Activated CD4-positive, alpha-beta T cell treated with anti-CD3 and anti-CD28 coated beads for 4 hours (primary cell): ENCODE measurements around the gene HOXA4.

Experiments
- DNase-seq, 2 donors: peaks; one replicate each; pipeline ENCODE4 v3.0.0-alpha.2; 2020

The HOXA4 gene

GRCh38 chr7:27115221-27116026 lies 15.1 kb downstream of the HOXA4 start:
- no peak for DNase-seq

- DNase-seq, result no peak
Observed at GRCh38 chr7:27114881-27115220, 15.7 kb downstream of the HOXA4 start.

- DNase-seq, result no peak
Observed at GRCh38 chr7:27113991-27114769, 16.4 kb downstream of the HOXA4 start.

- no peak for DNase-seq
Observed at GRCh38 chr7:27112955-27113949, 17.3 kb downstream of the HOXA4 start.

GRCh38 chr7:27112361-27112760 lies 18.2 kb downstream of the HOXA4 start:
- DNase-seq, result no peak

- no peak for DNase-seq
Observed at GRCh38 chr7:27111751-27112277, 18.7 kb downstream of the HOXA4 start.

GRCh38 chr7:27111042-27111750 lies 19.4 kb downstream of the HOXA4 start:
- no peak for DNase-seq

- no peak for DNase-seq
Observed at GRCh38 chr7:27110186-27111031, 20.1 kb downstream of the HOXA4 start.

GRCh38 chr7:27109466-27110185 lies 20.9 kb downstream of the HOXA4 start:
- no peak for DNase-seq

GRCh38 chr7:27108390-27109127 lies 22.0 kb downstream of the HOXA4 start:
- no peak for DNase-seq

GRCh38 chr7:27107391-27108381 lies 22.9 kb downstream of the HOXA4 start:
- DNase-seq, result no peak

GRCh38 chr7:27106901-27107240 lies 23.7 kb downstream of the HOXA4 start:
- no peak for DNase-seq

- no peak for DNase-seq
Observed at GRCh38 chr7:27106181-27106900, 24.2 kb downstream of the HOXA4 start.

GRCh38 chr7:27105301-27106031 lies 25.1 kb downstream of the HOXA4 start:
- DNase-seq, result no peak

GRCh38 chr7:27104341-27105058 lies 26.1 kb downstream of the HOXA4 start:
- no peak for DNase-seq

GRCh38 chr7:27103489-27104226 lies 26.9 kb downstream of the HOXA4 start:
- no peak for DNase-seq
